Body of pancreas (tissue), 4 donors: Measurements from ENCODE around the gene RDH12.

Experiments used
- CTCF ChIP-seq, 7 experiments: fragments of 450-650 bp in 4 of 7; fragments of 200-600 bp in 3 of 7; sonication (generic) in 3 of 7; IDR thresholded peaks; one replicate each; pipeline ENCODE4 v1.5.1; 2016 to 2019; ENCODE audit warnings: antibody characterized with exemption in 7 of 7
- POLR2A ChIP-seq, 3 donors: fragments of 450-650 bp; IDR thresholded peaks; one replicate each; pipeline ENCODE4 v1.6.1; 2016; ENCODE audit warnings: antibody characterized with exemption in 3 of 3, mild to moderate bottlenecking in 2 of 3

- TF ChIP-seq POLR2A (IDR thresholded peaks at IDR 0.05) (no peak), CTCF (IDR thresholded peaks at IDR 0.05) (no peak)
These were observed 21.5 kb upstream of the RDH12 start for GRCh38 chr14:67680121-67680602.
